ENCODE measurements around the gene LTN1. TPM values are rescaled to one million over a fixed set of nuclear protein-coding genes. Genes with fewer than 3 reads are reported as not detected.
"Not testable (repeated sequence)": the region's sequence is repeated elsewhere in the genome, so short reads cannot be mapped to it uniquely, and the experiment has no call there.

The LTN1 gene
- total and polyA plus RNA-seq, 8 donors: 21.8 to 44.7 (median 36.2) TPM

DNA sequence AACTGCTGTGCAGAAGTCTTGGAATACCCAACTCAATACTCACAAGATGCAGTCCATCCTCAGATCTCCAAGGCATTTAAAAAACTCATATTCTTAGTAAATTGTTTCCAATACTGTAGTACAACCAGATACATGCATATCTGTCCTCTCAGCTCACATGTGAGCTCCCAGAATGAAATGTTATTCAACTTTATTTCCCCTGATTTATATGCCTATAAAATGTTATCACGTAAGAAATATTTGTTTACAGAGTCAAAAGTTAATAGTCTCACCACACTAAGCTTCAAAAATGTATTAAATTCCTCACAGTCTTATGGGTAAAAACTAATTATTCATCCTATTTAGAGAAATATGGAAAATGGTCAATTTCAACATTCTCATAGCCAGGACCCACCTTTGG lies 56.6 kb downstream of the LTN1 start:
- H3K36me3 ChIP-seq: peaks cover 0 to 61% of the 10 kb centered on the region in 2 donors
- ATAC-seq (no peak), DNase-seq (no peak)
- no peaks in the 10 kb centered on the region for H3K27me3 ChIP-seq
- H3K9me3 ChIP-seq: no peaks in the 10 kb centered on the region
- no peak overlapping the region for H3K4me3 ChIP-seq
- intact Hi-C loops (cut with DNase I): no loop called here
- TF ChIP-seq, protein P1, sequence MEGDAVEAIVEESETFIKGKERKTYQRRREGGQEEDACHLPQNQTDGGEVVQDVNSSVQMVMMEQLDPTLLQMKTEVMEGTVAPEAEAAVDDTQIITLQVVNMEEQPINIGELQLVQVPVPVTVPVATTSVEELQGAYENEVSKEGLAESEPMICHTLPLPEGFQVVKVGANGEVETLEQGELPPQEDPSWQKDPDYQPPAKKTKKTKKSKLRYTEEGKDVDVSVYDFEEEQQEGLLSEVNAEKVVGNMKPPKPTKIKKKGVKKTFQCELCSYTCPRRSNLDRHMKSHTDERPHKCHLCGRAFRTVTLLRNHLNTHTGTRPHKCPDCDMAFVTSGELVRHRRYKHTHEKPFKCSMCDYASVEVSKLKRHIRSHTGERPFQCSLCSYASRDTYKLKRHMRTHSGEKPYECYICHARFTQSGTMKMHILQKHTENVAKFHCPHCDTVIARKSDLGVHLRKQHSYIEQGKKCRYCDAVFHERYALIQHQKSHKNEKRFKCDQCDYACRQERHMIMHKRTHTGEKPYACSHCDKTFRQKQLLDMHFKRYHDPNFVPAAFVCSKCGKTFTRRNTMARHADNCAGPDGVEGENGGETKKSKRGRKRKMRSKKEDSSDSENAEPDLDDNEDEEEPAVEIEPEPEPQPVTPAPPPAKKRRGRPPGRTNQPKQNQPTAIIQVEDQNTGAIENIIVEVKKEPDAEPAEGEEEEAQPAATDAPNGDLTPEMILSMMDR (IDR thresholded peaks at IDR 0.05): no peak
- H3K27ac ChIP-seq: no peak overlapping the region
- peaks cover 0 to 11% of the 10 kb centered on the region in 2 donors for H3K4me1 ChIP-seq

DNA sequence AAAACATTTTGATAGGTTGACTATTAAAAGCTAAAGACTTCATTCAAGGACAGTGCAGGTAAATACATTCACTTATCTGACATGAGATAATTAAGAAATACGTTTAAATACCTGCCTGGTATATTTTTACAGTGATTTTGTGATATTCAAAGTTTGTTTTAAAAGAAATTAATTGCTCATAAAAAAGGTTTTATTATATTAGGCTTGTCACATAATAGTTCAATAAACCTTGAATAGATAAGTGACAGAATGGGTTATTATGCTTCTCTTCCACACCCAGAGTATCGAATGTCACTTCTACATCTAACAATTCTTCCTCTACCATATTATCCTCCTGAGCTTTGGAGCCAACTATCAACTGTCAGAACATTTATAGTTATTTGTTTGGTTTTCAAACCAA lies 60.0 kb downstream of the LTN1 start:
- no peaks in the 10 kb centered on the region for H3K9me3 ChIP-seq
- intact Hi-C loops (cut with DNase I): no loop called here
- no peak for ATAC-seq
- peaks cover 0 to 65% of the 10 kb centered on the region in 2 donors for H3K36me3 ChIP-seq
- no peak overlapping the region for H3K4me3 ChIP-seq
- no peaks in the 10 kb centered on the region for H3K27me3 ChIP-seq
- no peak for DNase-seq
- TF ChIP-seq, protein P1 (IDR thresholded peaks at IDR 0.05): no peak
- no peak overlapping the region for H3K27ac ChIP-seq
- H3K4me1 ChIP-seq: no peaks in the 10 kb centered on the region

GRCh38 chr21:28931708-28932372 lies 60.8 kb downstream of the LTN1 start:
- H3K4me1 ChIP-seq; ATAC-seq; H3K4me3 ChIP-seq; H3K27ac ChIP-seq; intact Hi-C loops (cut with DNase I); H3K27me3 ChIP-seq; H3K9me3 ChIP-seq; DNase-seq: not testable (repeated sequence)
- peaks cover 0 to 67% of the 10 kb centered on the region in 2 donors for H3K36me3 ChIP-seq

DNA sequence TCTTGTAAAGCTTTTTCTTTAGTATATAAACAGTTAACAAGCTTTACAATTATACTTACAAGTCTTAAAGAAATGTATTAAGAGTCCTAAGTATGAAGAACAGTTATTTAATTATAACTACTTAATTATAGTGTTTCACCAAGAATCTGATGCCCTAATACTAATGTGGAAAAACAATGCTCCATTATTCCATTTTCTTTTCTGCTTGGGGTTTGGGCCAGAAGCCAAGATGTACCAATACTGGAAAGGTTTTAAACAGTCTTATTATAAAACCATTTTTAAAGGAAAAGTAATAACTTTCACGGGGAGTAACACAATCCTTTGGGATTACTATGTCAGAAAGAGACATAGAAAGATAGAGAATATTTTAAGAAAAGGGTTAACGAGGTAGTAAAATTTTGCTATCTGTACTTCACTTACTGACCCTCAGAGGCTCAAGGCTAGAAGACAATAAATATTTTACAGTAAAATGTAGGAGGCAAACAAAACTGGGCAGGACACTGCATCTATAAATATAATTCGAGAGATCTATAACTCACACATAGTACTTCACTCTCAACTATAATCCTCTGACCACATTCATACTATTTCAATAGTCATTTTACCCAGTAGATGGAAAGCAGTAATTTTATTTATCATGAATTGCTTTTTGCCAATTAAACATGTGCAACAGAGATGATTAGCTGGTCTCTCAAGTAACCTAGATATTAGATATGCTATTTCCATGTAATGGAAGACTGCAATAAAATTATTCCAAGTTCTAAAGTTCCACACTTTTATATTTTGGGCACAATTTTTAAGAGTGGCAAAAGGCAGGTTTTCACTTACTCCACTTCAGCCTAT lies 63.9 kb downstream of the LTN1 start:
- intact Hi-C loops (cut with DNase I): no loop called here
- Histone ChIP-seq H3K9me3 (no peaks in the 10 kb centered on the region), H3K36me3 (peaks cover 0 to 55% of the 10 kb centered on the region in 2 donors), H3K27me3 (no peaks in the 10 kb centered on the region), H3K4me3 (no peak overlapping the region), H3K27ac (no peak overlapping the region), H3K4me1 (no peaks in the 10 kb centered on the region)
- DNase-seq (no peak), ATAC-seq (no peak)
- TF ChIP-seq, protein P1 (IDR thresholded peaks at IDR 0.05): no peak

GRCh38 chr21:28927130-28927529 lies 65.5 kb downstream of the LTN1 start:
- no peak for DNase-seq
- no peak for ATAC-seq
- Histone ChIP-seq H3K36me3 (peaks cover 0 to 45% of the 10 kb centered on the region in 2 donors), H3K27ac (no peak overlapping the region), H3K4me3 (no peak overlapping the region), H3K9me3 (no peaks in the 10 kb centered on the region), H3K27me3 (no peaks in the 10 kb centered on the region), H3K4me1 (no peaks in the 10 kb centered on the region)
- intact Hi-C loops (cut with DNase I): no loop called here
- TF ChIP-seq, protein P1 (IDR thresholded peaks at IDR 0.05): no peak

Data from left lung (tissue), 10 donors.